ENCODE data around the gene CDHR2.

- TF ChIP-seq CTCF (IDR thresholded peaks at IDR 0.05; ENCODE audit: low read length) (no peak), EZH2 (IDR thresholded peaks at IDR 0.05; ENCODE audit: borderline replicate concordance, low read length) (no peak)
Observed at GRCh38 chr5:176526462-176526861, 22.7 kb upstream of the CDHR2 start.

Measured in OCI-LY1 (cell line).